HepG2 (cell line): Measurements from ENCODE around the gene DDRGK1. TPM values are rescaled to one million over a fixed set of nuclear protein-coding genes. Genes with fewer than 3 reads are reported as not detected.

ENCODE experiments used
- CAMTA2 ChIP-seq: sonication (generic); formaldehyde crosslinking; IDR thresholded peaks from 2 replicates; pipeline ENCODE4 v1.4.0; 2020; ENCODE audit warnings: mild to moderate bottlenecking, missing genetic modification reagents, borderline replicate concordance
- CC2D1A ChIP-seq: sonication (generic); formaldehyde crosslinking; IDR thresholded peaks from 2 replicates; pipeline ENCODE4 v1.8.1; 2023; ENCODE audit warnings: mild to moderate bottlenecking, missing genetic modification reagents
- HDAC6 ChIP-seq: fragments of 200-600 bp; sonication (generic); IDR thresholded peaks from 2 replicates; pipeline ENCODE4 v1.7.0; 2017; ENCODE audit warnings: mild to moderate bottlenecking, antibody characterized with exemption, low read length, low read depth
- SRSF4 ChIP-seq: fragments of 200-400 bp; formaldehyde crosslinking; IDR thresholded peaks from one replicate; pipeline ENCODE4 v1.6.1; 2018; ENCODE audit warnings: mild to moderate bottlenecking, low read depth, low read length, moderate library complexity; ENCODE audit not compliant: poor library complexity, severe bottlenecking
- ZFP36L2 ChIP-seq: sonication (generic); formaldehyde crosslinking; IDR thresholded peaks from 2 replicates; pipeline ENCODE4 v1.4.0; 2020; ENCODE audit warnings: missing genetic modification reagents
- ZFP41 ChIP-seq: sonication (generic); formaldehyde crosslinking; IDR thresholded peaks from 2 replicates; pipeline ENCODE4 v1.4.0; 2020; ENCODE audit warnings: mild to moderate bottlenecking, missing genetic modification reagents, borderline replicate concordance
- ZFP90 ChIP-seq: sonication (generic); formaldehyde crosslinking; IDR thresholded peaks from 2 replicates; pipeline ENCODE4 v1.8.0; 2022; ENCODE audit warnings: missing genetic modification reagents, mild to moderate bottlenecking, inconsistent platforms, borderline replicate concordance
- ZKSCAN1 ChIP-seq: fragments of 150-350 bp; IDR thresholded peaks from 2 replicates; pipeline ENCODE4 v1.6.1; 2014; ENCODE audit warnings: low read length
- ZMYM3 ChIP-seq: sonication (generic); formaldehyde crosslinking; IDR thresholded peaks from 2 replicates; pipeline ENCODE4 v1.5.1; 2020; ENCODE audit warnings: mild to moderate bottlenecking, missing genetic modification reagents
- ZNF225 ChIP-seq: sonication (generic); formaldehyde crosslinking; IDR thresholded peaks from 2 replicates; pipeline ENCODE4 v1.4.0; 2020; ENCODE audit warnings: mild to moderate bottlenecking, missing genetic modification reagents
- ZNF329 ChIP-seq: sonication (generic); formaldehyde crosslinking; IDR thresholded peaks from 2 replicates; pipeline ENCODE4 v1.9.0; 2021; ENCODE audit warnings: low read depth, mild to moderate bottlenecking, missing genetic modification reagents
- ZNF761 ChIP-seq: sonication (generic); formaldehyde crosslinking; conservative IDR thresholded peaks from 2 replicates; pipeline ENCODE4 v1.4.0; 2020; ENCODE audit warnings: mild to moderate bottlenecking, missing genetic modification reagents
- ZNF775 ChIP-seq: sonication (generic); formaldehyde crosslinking; IDR thresholded peaks from 2 replicates; pipeline ENCODE4 v1.4.0; 2020; ENCODE audit warnings: missing genetic modification reagents, mild to moderate bottlenecking, moderate library complexity, borderline replicate concordance
- ZSCAN21 ChIP-seq: sonication (generic); formaldehyde crosslinking; IDR thresholded peaks from 2 replicates; pipeline ENCODE4 v1.8.0; 2022; ENCODE audit warnings: mild to moderate bottlenecking, missing genetic modification reagents, moderate library complexity, borderline replicate concordance
- polyA plus RNA-seq, 8 experiments: library from polyadenylated mRNA; depleted of rRNA in 3 of 8; stranded (reverse) in 7 of 8; unstranded in 1 of 8; fragments of >200 nt; fragmentation: Illumina TruSeq in 4 of 8; extraction: Trizol in 4 of 8; gene quantifications; 2 replicates each; pipeline versions ENCODE4 v1.2.1 to v1.2.3, GENCODE V29; 2011 to 2016; ENCODE audit warnings: low read depth in 4 of 8, missing spikeins in 1 of 8, mixed read lengths in 1 of 8; ENCODE audit not compliant: insufficient read depth in 1 of 8
- total RNA-seq, 5 experiments: library from RNA; depleted of rRNA; stranded (reverse); fragments of >200 nt; fragmentation: Illumina TruSeq; extraction: Trizol; gene quantifications; 2 replicates each; pipeline ENCODE4 v1.2.3, GENCODE V29; 2016; ENCODE audit warnings: low read depth in 1 of 5
- TF ChIP-seq, protein P1 (sequence below), 2 experiments: sonication (generic) in 1 of 2; formaldehyde crosslinking in 1 of 2; IDR thresholded peaks; 2 replicates each; pipeline versions ENCODE4 v1.4.0 to v1.6.1; 2016 to 2020; ENCODE audit warnings: borderline replicate concordance in 1 of 2, low read depth in 1 of 2, mild to moderate bottlenecking in 1 of 2, missing genetic modification reagents in 1 of 2
- TF ChIP-seq, protein P2 (sequence below): sonication (generic); formaldehyde crosslinking; IDR thresholded peaks from 2 replicates; pipeline ENCODE4 v1.5.0; 2020; ENCODE audit warnings: missing genetic modification reagents
- TF ChIP-seq, protein P3 (sequence below): IDR thresholded peaks from 2 replicates; pipeline ENCODE4 v1.6.1; 2016; ENCODE audit warnings: control low read depth
- TF ChIP-seq, protein P4 (sequence below): sonication (generic); formaldehyde crosslinking; conservative IDR thresholded peaks from 2 replicates; pipeline ENCODE4 v1.5.0; 2020; ENCODE audit warnings: missing genetic modification reagents

DDRGK1 gene
- total and polyA plus RNA-seq, 2 of the 13 experiments (the other 11 are each of a cell fraction or from before 2014, with no cell fraction given): 96.7 to 149 TPM

DNA sequence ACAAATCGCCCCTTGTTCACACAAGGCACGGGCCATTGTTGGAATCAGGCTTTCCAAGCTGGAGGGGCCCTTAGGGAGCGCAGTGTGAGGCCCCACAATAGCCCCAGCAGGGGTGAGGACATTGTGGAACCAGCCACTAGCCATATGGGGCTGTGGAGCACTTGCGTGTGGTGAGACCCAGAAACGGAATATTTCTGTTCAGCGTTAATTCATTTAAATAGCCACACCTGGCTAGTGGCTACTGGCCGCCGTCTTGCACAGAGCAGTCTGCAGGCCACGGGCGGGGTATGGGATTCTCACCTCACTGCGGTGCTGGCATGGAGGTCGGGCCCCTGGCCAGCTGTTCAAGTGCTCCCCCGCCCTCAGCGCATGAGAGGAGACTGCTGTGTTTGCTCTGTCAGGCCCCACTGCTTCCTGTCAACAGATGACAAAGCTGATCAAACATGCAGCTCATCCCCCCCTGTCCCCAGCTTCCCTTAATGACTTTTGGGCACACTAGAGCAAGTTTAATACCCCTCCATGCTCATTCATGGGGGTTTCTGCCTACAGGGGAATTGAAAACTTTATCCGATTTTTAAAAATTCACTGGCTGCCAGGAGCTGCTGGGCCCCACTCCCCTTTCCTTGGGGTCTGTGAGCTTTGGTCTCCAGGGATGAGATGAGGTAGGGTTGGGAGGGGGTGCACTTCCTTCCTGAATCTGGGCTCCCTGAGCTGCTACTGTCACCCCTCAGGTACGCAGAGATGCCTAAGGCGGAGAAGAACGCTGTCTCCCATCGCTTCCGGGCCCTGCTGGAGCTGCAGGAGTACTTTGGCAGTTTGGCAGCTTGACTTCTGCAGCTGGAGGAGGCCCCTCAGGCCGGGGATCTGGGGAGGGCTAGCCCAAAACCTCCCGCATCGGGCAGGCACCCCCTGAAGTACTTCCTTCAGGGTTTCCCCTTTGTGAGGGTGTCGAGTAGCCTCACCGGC, 18.4 kb upstream of the DDRGK1 start (continued):
- TF ChIP-seq HDAC6 (no peak), ZNF775 (CRISPR knock-in tag) (no peak; the same call in 1 of the 2 replicates), ZMYM3 (CRISPR knock-in tag) (peak; percentile 94), ZFP41 (CRISPR knock-in tag) (peak; percentile 80; the same call in 1 of the 2 replicates), CC2D1A (no peak), ZFP90 (CRISPR knock-in tag) (peak; percentile 87; the same call in 1 of the 2 replicates), ZNF225 (CRISPR knock-in tag) (no peak; the same call in 1 of the 2 replicates), ZNF761 (CRISPR knock-in tag) (peak; percentile 96), ZKSCAN1 (0 out of 2 replicates have a peak, but pooled peaks have one; percentile 9), CAMTA2 (CRISPR knock-in tag) (no peak), ZSCAN21 (peak; percentile 58), ZFP36L2 (CRISPR knock-in tag) (peak; percentile 59; the same call in 1 of the 2 replicates), SRSF4 (no peak), ZNF329 (peak; percentile 77; the same call in 1 of the 2 replicates)
- TF ChIP-seq, protein P1, sequence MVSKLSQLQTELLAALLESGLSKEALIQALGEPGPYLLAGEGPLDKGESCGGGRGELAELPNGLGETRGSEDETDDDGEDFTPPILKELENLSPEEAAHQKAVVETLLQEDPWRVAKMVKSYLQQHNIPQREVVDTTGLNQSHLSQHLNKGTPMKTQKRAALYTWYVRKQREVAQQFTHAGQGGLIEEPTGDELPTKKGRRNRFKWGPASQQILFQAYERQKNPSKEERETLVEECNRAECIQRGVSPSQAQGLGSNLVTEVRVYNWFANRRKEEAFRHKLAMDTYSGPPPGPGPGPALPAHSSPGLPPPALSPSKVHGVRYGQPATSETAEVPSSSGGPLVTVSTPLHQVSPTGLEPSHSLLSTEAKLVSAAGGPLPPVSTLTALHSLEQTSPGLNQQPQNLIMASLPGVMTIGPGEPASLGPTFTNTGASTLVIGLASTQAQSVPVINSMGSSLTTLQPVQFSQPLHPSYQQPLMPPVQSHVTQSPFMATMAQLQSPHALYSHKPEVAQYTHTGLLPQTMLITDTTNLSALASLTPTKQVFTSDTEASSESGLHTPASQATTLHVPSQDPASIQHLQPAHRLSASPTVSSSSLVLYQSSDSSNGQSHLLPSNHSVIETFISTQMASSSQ (IDR thresholded peaks at IDR 0.05; ENCODE audit: low read depth): peak; percentile 69
- TF ChIP-seq, protein P1 (CRISPR knock-in tag; IDR thresholded peaks at IDR 0.05; ENCODE audit: borderline replicate concordance): peak; percentile 92
- TF ChIP-seq, protein P2, sequence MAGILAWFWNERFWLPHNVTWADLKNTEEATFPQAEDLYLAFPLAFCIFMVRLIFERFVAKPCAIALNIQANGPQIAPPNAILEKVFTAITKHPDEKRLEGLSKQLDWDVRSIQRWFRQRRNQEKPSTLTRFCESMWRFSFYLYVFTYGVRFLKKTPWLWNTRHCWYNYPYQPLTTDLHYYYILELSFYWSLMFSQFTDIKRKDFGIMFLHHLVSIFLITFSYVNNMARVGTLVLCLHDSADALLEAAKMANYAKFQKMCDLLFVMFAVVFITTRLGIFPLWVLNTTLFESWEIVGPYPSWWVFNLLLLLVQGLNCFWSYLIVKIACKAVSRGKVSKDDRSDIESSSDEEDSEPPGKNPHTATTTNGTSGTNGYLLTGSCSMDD (CRISPR knock-in tag): no peak
- TF ChIP-seq, protein P3, sequence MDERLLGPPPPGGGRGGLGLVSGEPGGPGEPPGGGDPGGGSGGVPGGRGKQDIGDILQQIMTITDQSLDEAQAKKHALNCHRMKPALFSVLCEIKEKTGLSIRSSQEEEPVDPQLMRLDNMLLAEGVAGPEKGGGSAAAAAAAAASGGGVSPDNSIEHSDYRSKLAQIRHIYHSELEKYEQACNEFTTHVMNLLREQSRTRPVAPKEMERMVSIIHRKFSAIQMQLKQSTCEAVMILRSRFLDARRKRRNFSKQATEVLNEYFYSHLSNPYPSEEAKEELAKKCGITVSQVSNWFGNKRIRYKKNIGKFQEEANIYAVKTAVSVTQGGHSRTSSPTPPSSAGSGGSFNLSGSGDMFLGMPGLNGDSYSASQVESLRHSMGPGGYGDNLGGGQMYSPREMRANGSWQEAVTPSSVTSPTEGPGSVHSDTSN (CRISPR knock-in tag): no peak
- TF ChIP-seq, protein P4, sequence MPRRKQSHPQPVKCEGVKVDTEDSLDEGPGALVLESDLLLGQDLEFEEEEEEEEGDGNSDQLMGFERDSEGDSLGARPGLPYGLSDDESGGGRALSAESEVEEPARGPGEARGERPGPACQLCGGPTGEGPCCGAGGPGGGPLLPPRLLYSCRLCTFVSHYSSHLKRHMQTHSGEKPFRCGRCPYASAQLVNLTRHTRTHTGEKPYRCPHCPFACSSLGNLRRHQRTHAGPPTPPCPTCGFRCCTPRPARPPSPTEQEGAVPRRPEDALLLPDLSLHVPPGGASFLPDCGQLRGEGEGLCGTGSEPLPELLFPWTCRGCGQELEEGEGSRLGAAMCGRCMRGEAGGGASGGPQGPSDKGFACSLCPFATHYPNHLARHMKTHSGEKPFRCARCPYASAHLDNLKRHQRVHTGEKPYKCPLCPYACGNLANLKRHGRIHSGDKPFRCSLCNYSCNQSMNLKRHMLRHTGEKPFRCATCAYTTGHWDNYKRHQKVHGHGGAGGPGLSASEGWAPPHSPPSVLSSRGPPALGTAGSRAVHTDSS (CRISPR knock-in tag): 0 out of 2 replicates have a peak, but pooled peaks have one; percentile 68
